Small intestine (tissue), 16 donors: ENCODE data around the gene CCT7. TPM values are rescaled to one million over a fixed set of nuclear protein-coding genes. Genes with fewer than 3 reads are reported as not detected.
"Not testable (repeated sequence)": the region's sequence is repeated elsewhere in the genome, so short reads cannot be mapped to it uniquely, and the experiment has no call there.

ENCODE experiments used
- DNase-seq, 2 donors: peaks; one replicate each; pipeline versions ENCODE4 v3.0.0 to v3.0.0-alpha.2; 2013
- FAIRE-seq: peaks from 2 replicates; lab custom pipeline; 2012; peaks lifted over from hg19 to GRCh38; lab: Jason Lieb, UNC
- H3K27ac ChIP-seq, 3 donors: one replicate each; pipeline ENCODE4 v1.5.1; 2013; ENCODE audit warnings: low read length in 2 of 3, mild to moderate bottlenecking in 2 of 3, control low read depth in 1 of 3, inconsistent platforms in 1 of 3, low read depth in 1 of 3, moderate library complexity in 1 of 3
- H3K27me3 ChIP-seq, 3 donors: one replicate each; pipeline ENCODE4 v1.6.1; 2013; ENCODE audit warnings: low read length in 3 of 3, inconsistent platforms in 1 of 3; ENCODE audit not compliant: control insufficient read depth in 3 of 3, insufficient read depth in 3 of 3
- H3K36me3 ChIP-seq, 3 donors: one replicate each; pipeline ENCODE4 v1.6.1; 2013; ENCODE audit warnings: low read length in 3 of 3, inconsistent platforms in 1 of 3, low read depth in 1 of 3, mild to moderate bottlenecking in 1 of 3, moderate library complexity in 1 of 3; ENCODE audit not compliant: control insufficient read depth in 3 of 3, insufficient read depth in 2 of 3
- H3K4me1 ChIP-seq, 3 donors: one replicate each; pipeline ENCODE4 v1.6.1; 2013; ENCODE audit warnings: low read length in 2 of 3, inconsistent platforms in 1 of 3, low read depth in 1 of 3, mild to moderate bottlenecking in 1 of 3, moderate library complexity in 1 of 3; ENCODE audit not compliant: control insufficient read depth in 3 of 3, insufficient read depth in 2 of 3
- H3K4me3 ChIP-seq, 3 donors: one replicate each; pipeline ENCODE4 v1.5.1; 2013; ENCODE audit warnings: low read length in 3 of 3, control low read depth in 1 of 3, inconsistent platforms in 1 of 3, low read depth in 1 of 3, mild to moderate bottlenecking in 1 of 3, moderate library complexity in 1 of 3
- H3K9me3 ChIP-seq, 2 donors: one replicate each; pipeline ENCODE4 v1.6.1; 2013; ENCODE audit warnings: low read depth in 1 of 2, low read length in 1 of 2; ENCODE audit not compliant: control insufficient read depth in 2 of 2, insufficient read depth in 1 of 2
- WGBS, 3 donors: extraction: QIAGEN DNeasy Blood & Tissue Kit; methylation state at CpG; one replicate each; pipeline ENCODE4 v1.1.7; 2013; 5-methylcytosine and 5-hydroxymethylcytosine counted together
- long read RNA-seq, 10 donors: transcript quantifications; one replicate each; lab custom pipeline, GENCODE V29; 2026
- polyA plus RNA-seq, 4 donors: library from polyadenylated mRNA; stranded (reverse) in 3 of 4; unstranded in 1 of 4; fragments of 200-250 nt in 3 of 4; fragments of 120-200 nt in 1 of 4; gene quantifications; one replicate each; pipeline versions ENCODE4 v1.2.1 to v1.2.3, GENCODE V29; 2013
- donor health status: healthy with polysubstance abuse.
- donor health status: control.
- donor health status: control.
- donor health status: Bipolar disorder and iron deficiency.
- donor health status: healthy.

CCT7 gene
- polyA plus RNA-seq: 100 to 1,000 TPM; 120 to 196 (median 143) TPM
- long read RNA-seq, donor 1: 0 reads
- long read RNA-seq, donor 2, transcript CCT7-201 (12 exons, 1,916 nt): major isoform, 24 of 62 reads
- long read RNA-seq, donor 2, partial matches to known transcripts: 38 of 62 reads
- long read RNA-seq, donor 2, other reads (novel, unspliced or antisense): 0 of 62 reads
- long read RNA-seq, donor 3, transcript CCT7-201 (12 exons, 1,916 nt): major isoform, 25 of 67 reads
- long read RNA-seq, donor 3, partial matches to known transcripts: 36 of 67 reads
- long read RNA-seq, donor 3, other reads (novel, unspliced or antisense): 0 of 67 reads
- long read RNA-seq, donor 4: 0 reads
- long read RNA-seq, donor 5, transcript CCT7-201 (12 exons, 1,916 nt): major isoform, 8 of 50 reads
- long read RNA-seq, donor 5, partial matches to known transcripts: 39 of 50 reads
- long read RNA-seq, donor 5, other reads (novel, unspliced or antisense): 0 of 50 reads
- long read RNA-seq, donor 6, transcript CCT7-201 (12 exons, 1,916 nt): major isoform, 29 of 98 reads
- long read RNA-seq, donor 6, partial matches to known transcripts: 67 of 98 reads
- long read RNA-seq, donor 6, other reads (novel, unspliced or antisense): 0 of 98 reads
- long read RNA-seq, donor 7: 0 reads
- long read RNA-seq, donor 8, partial matches to known transcripts: 0 of 2 reads
- long read RNA-seq, donor 8, other reads (novel, unspliced or antisense): 0 of 2 reads
- long read RNA-seq, donor 9, transcript CCT7-201 (12 exons, 1,916 nt): major isoform, 6 of 19 reads
- long read RNA-seq, donor 9, partial matches to known transcripts: 13 of 19 reads
- long read RNA-seq, donor 9, other reads (novel, unspliced or antisense): 0 of 19 reads
- long read RNA-seq, donor 10, transcript CCT7-201 (12 exons, 1,916 nt): major isoform, 47 of 151 reads
- long read RNA-seq, donor 10, partial matches to known transcripts: 100 of 151 reads
- long read RNA-seq, donor 10, other reads (novel, unspliced or antisense): 0 of 151 reads

- Histone ChIP-seq H3K4me3 (peak within 1 kb of the TSS; percentile 64 to 96 (median 83)), H3K27ac (peak within 1 kb of the TSS; percentile 88 to 96 (median 95)), H3K4me1 (peaks cover 3 to 6% (median 6%) of the 10 kb centered on the region in 3 donors), H3K9me3 (no peaks in the 10 kb centered on the region), H3K36me3 (peaks cover 1 to 14% (median 2%) of the 10 kb centered on the region in 3 donors), H3K27me3 (no peaks in the 10 kb centered on the region)
- 0% methylated on average over 67 to 69 of the region's 69 CpGs for WGBS, 3 donors
- peak; percentile 93 to 95 for DNase-seq
- no peak for FAIRE-seq
These were observed at the start of gene CCT7 for GRCh38 chr2:73233932-73234832. Gene CCT7 (plus strand): TSS chr2:73234308. CDS start chr2:73234379, 71 bp downstream.

- Histone ChIP-seq H3K27me3 (peaks cover 0 to 2% (median 0%) of the 10 kb centered on the region in 3 donors), H3K4me3 (no peak overlapping the region), H3K36me3 (no peaks in the 10 kb centered on the region), H3K9me3 (peaks cover 0 to 4% of the 10 kb centered on the region in 2 donors), H3K27ac (no peak overlapping the region), H3K4me1 (peaks cover 0 to 3% (median 0%) of the 10 kb centered on the region in 3 donors)
- FAIRE-seq (no peak), DNase-seq (no peak)
- WGBS, 3 donors: 74 to 84% (median 78%) methylated on average over 2 of the region's 2 CpGs
These were observed 48.1 kb upstream of the CCT7 start for GRCh38 chr2:73185965-73186364.

GRCh38 chr2:73187549-73187948, 46.6 kb upstream of the CCT7 start:
- H3K27ac ChIP-seq: no peak overlapping the region
- no peak overlapping the region for H3K4me3 ChIP-seq
- DNase-seq: no peak
- peaks cover 0 to 2% (median 0%) of the 10 kb centered on the region in 3 donors for H3K27me3 ChIP-seq
- H3K9me3 ChIP-seq: peaks cover 0 to 4% of the 10 kb centered on the region in 2 donors
- FAIRE-seq: no peak
- WGBS, 3 donors: 33 to 51% (median 34%) methylated on average over 2 of the region's 2 CpGs
- peaks cover 0 to 17% (median 0%) of the 10 kb centered on the region in 3 donors for H3K4me1 ChIP-seq
- no peaks in the 10 kb centered on the region for H3K36me3 ChIP-seq

- no peak for FAIRE-seq
- Histone ChIP-seq H3K4me3 (no peak overlapping the region), H3K36me3 (no peaks in the 10 kb centered on the region), H3K27ac (no peak overlapping the region), H3K9me3 (no peaks in the 10 kb centered on the region), H3K4me1 (peaks cover 0 to 1% (median 0%) of the 10 kb centered on the region in 3 donors), H3K27me3 (peaks cover 5 to 12% (median 5%) of the 10 kb centered on the region in 3 donors)
- DNase-seq: no peak
These were observed 36.5 kb upstream of the CCT7 start for GRCh38 chr2:73197579-73197978.

DNA sequence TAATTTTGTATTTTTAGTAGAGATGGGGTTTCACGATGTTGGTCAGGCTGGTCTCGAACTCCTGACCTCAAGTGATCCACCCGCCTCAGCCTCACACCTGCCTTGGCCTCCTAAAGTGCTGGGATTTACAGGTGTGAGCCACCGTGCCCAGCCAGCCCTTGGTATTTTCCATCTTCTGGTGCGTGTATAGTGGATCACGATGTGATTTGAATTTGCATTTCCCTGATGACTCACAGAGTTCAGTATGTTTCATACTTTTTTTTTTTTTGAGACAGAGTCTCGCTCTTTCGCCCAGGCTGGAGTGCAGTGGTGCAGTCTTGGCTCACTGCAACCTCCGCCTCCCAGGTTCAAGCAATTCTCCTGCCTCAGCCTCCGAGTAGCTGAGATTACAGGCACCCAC, 33.8 kb upstream of the CCT7 start:
- not testable (repeated sequence) for DNase-seq, FAIRE-seq, H3K27ac ChIP-seq, H3K4me1 ChIP-seq, H3K36me3 ChIP-seq, H3K4me3 ChIP-seq, H3K9me3 ChIP-seq
- peaks cover 9 to 32% (median 21%) of the 10 kb centered on the region in 3 donors for H3K27me3 ChIP-seq
- WGBS, 3 donors: 65 to 80% (median 72%) methylated on average over 10 of the region's 10 CpGs

GRCh38 chr2:73202156-73203054, 31.7 kb upstream of the CCT7 start, which contains the start of gene NOTO:
Gene NOTO (plus strand): TSS chr2:73202574. CDS start chr2:73202667, 93 bp downstream.
- Histone ChIP-seq H3K4me1 (peaks cover 0 to 3% (median 2%) of the 10 kb centered on the region in 3 donors), H3K27me3 (peaks cover 9 to 36% (median 25%) of the 10 kb centered on the region in 3 donors), H3K27ac (no peak within 1 kb of the TSS), H3K36me3 (no peaks in the 10 kb centered on the region), H3K4me3 (peak within 1 kb of the TSS in 2 of 3 donors; percentile 7), H3K9me3 (no peaks in the 10 kb centered on the region)
- 2 to 3% (median 3%) methylated on average over 75 to 87 of the region's 87 CpGs for WGBS, 3 donors
- FAIRE-seq (no peak), DNase-seq (peak in 1 of 2 donors; percentile 43)
